Measurements from ENCODE around the gene RPS6KC1. TPM values are rescaled to one million over a fixed set of nuclear protein-coding genes. Genes with fewer than 3 reads are reported as not detected.
"Not testable (repeated sequence)": the region's sequence is repeated elsewhere in the genome, so short reads cannot be mapped to it uniquely, and the experiment has no call there.

RPS6KC1 gene
- total RNA-seq, 1 donor from 2014 or later, result 22.7 TPM

- no peak for DNase-seq (ENCODE audit: low spot score)
Observed at GRCh38 chr1:213106298-213106697, 55.3 kb downstream of the RPS6KC1 start.

GRCh38 chr1:213107613-213108012, 56.6 kb downstream of the RPS6KC1 start:
- DNase-seq (ENCODE audit: low spot score), result no peak

GRCh38 chr1:213110349-213111300, 59.6 kb downstream of the RPS6KC1 start:
- no peak for DNase-seq (ENCODE audit: low spot score)

GRCh38 chr1:213111502-213111901, 60.5 kb downstream of the RPS6KC1 start:
- DNase-seq (ENCODE audit: low spot score), result no peak

- not testable (repeated sequence) for DNase-seq (ENCODE audit: low spot score)
Observed at GRCh38 chr1:213112723-213113122, 61.7 kb downstream of the RPS6KC1 start.

- DNase-seq (ENCODE audit: low spot score), result not testable (repeated sequence)
Observed at GRCh38 chr1:213117699-213118180, 66.7 kb downstream of the RPS6KC1 start.

- no peak for DNase-seq (ENCODE audit: low spot score)
Observed at GRCh38 chr1:213119794-213120193, 68.8 kb downstream of the RPS6KC1 start.

GRCh38 chr1:213120386-213120785, 69.3 kb downstream of the RPS6KC1 start:
- no peak for DNase-seq (ENCODE audit: low spot score)

- no peak for DNase-seq (ENCODE audit: low spot score)
Observed at GRCh38 chr1:213120961-213121360, 69.9 kb downstream of the RPS6KC1 start.

- no peak for DNase-seq (ENCODE audit: low spot score)
Observed at GRCh38 chr1:213122514-213122929, 71.5 kb downstream of the RPS6KC1 start.

- no peak for DNase-seq (ENCODE audit: low spot score)
Observed at GRCh38 chr1:213123087-213123486, 72.0 kb downstream of the RPS6KC1 start.

- no peak for DNase-seq (ENCODE audit: low spot score)
Observed at GRCh38 chr1:213123536-213123935, 72.5 kb downstream of the RPS6KC1 start.

GRCh38 chr1:213124590-213124989, 73.5 kb downstream of the RPS6KC1 start:
- DNase-seq (ENCODE audit: low spot score), result no peak

GRCh38 chr1:213125643-213126042, 74.6 kb downstream of the RPS6KC1 start:
- DNase-seq (ENCODE audit: low spot score), result no peak

- no peak for DNase-seq (ENCODE audit: low spot score)
Observed at GRCh38 chr1:213127074-213127473, 76.0 kb downstream of the RPS6KC1 start.

GRCh38 chr1:213131851-213132655, 81.0 kb downstream of the RPS6KC1 start:
- no peak for DNase-seq (ENCODE audit: low spot score)

- DNase-seq (ENCODE audit: low spot score), result no peak
Observed at GRCh38 chr1:213135572-213135971, 84.5 kb downstream of the RPS6KC1 start.

- DNase-seq (ENCODE audit: low spot score), result no peak
Observed at GRCh38 chr1:213136190-213136917, 85.3 kb downstream of the RPS6KC1 start.

- no peak for DNase-seq (ENCODE audit: low spot score)
Observed at GRCh38 chr1:213138391-213138790, 87.3 kb downstream of the RPS6KC1 start.

- DNase-seq (ENCODE audit: low spot score), result no peak
Observed at GRCh38 chr1:213138892-213139291, 87.9 kb downstream of the RPS6KC1 start.

- DNase-seq (ENCODE audit: low spot score), result no peak
Observed at GRCh38 chr1:213148905-213149304, 97.9 kb downstream of the RPS6KC1 start.

Data from mesenteric fat pad (tissue), 1 donor.